Left lung (tissue), 10 donors: ENCODE results near the gene COX18. TPM values are rescaled to one million over a fixed set of nuclear protein-coding genes. Genes with fewer than 3 reads are reported as not detected.

ENCODE experiments used
- ATAC-seq: fragments of 200-7000 bp; cut with Tn5 transposase; one replicate; pipeline ENCODE4 v1.9.1; 2020; ENCODE audit warnings: moderate library complexity
- DNase-seq, 4 donors: peaks; one replicate each; pipeline ENCODE4 v3.0.0-alpha.2; 2013 to 2020
- H3K27ac ChIP-seq, 2 donors: fragments of 200-600 bp; sonication (generic) in 1 of 2; one replicate each; pipeline versions ENCODE4 v1.5.0 to v1.8.0; 2020 to 2021
- H3K27me3 ChIP-seq, 2 donors: fragments of 200-600 bp; sonication (generic) in 1 of 2; one replicate each; pipeline versions ENCODE4 v1.5.0 to v1.8.0; 2020 to 2021
- H3K36me3 ChIP-seq, 2 donors: fragments of 200-600 bp; sonication (generic) in 1 of 2; one replicate each; pipeline versions ENCODE4 v1.5.0 to v1.8.0; 2020 to 2021
- H3K4me1 ChIP-seq, 2 donors: fragments of 200-600 bp; one replicate each; pipeline ENCODE4 v1.8.0; 2021
- H3K4me3 ChIP-seq, 2 donors: fragments of 200-600 bp; sonication (generic) in 1 of 2; one replicate each; pipeline versions ENCODE4 v1.5.0 to v1.8.0; 2020 to 2021; ENCODE audit warnings: mild to moderate bottlenecking in 1 of 2
- H3K9me3 ChIP-seq, 2 donors: fragments of 200-600 bp; sonication (generic) in 1 of 2; one replicate each; pipeline versions ENCODE4 v1.5.0 to v1.8.0; 2020 to 2021
- intact Hi-C, 2 donors: fragments of 100-400 bp; cut with DNase I; formaldehyde crosslinking; loops; one replicate each; pipeline versions ENCODE4 v1.11.2 to v1.14.2; 2022
- polyA plus RNA-seq, 6 donors: library from polyadenylated mRNA; unstranded; fragments of 120-200 nt; gene quantifications; one replicate each; pipeline ENCODE4 v1.2.1, GENCODE V29; 2013; ENCODE audit not compliant: insufficient read length in 6 of 6
- total RNA-seq, 2 donors: library from RNA; stranded (reverse); fragmentation: NEBNext Ultra II Directional; extraction: Animal tissue kit (Norgen Biotek cat#: 25700); gene quantifications; one replicate each; pipeline ENCODE4 v1.2.1, GENCODE V29; 2021
- TF ChIP-seq, protein P1 (sequence below), 2 donors: fragments of 200-600 bp; sonication (generic) in 1 of 2; IDR thresholded peaks; one replicate each; pipeline versions ENCODE4 v1.5.0 to v1.8.0; 2021; ENCODE audit warnings: antibody characterized with exemption in 2 of 2
- donor health status: DM: no; HTN: yes; CAD: no.
- donor health status: DM: no; HTN: no; CAD: no.

COX18 gene
- total and polyA plus RNA-seq, 8 donors: 14.6 to 19.7 (median 17.4) TPM

DNA sequence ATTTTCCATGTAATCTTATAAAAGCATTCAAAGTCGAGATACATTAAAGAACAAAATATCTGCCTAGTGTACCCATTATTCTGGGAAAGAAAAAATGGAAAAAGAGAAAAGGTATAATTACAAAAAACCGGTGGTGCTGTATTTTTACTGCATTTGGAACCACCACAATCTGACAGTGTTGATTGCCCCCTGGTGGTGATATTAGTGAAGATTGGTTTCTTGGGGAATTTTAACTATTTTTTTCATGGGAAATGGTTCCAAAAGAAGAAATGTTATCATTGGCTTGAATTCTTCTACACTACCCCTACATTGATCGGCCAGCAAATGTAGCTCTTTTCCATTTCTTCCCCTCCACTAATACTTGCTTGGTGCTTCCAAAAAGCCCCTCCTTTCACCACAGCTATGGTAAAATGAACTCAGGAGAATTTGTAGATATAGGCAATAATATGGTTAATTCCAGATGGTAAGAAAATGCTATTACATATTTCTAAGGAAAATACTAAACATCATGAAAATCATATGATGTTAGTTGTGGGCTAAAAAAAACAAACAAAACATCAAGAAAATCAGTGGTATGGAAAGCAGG lies 50.0 kb downstream of the COX18 start:
- ATAC-seq (peak; percentile 57), DNase-seq (peak in 2 of 4 donors; percentile 27 to 49)
- no peaks in the 10 kb centered on the region for H3K27me3 ChIP-seq
- H3K27ac ChIP-seq: no peak overlapping the region
- no peak overlapping the region for H3K4me3 ChIP-seq
- TF ChIP-seq, protein P1, sequence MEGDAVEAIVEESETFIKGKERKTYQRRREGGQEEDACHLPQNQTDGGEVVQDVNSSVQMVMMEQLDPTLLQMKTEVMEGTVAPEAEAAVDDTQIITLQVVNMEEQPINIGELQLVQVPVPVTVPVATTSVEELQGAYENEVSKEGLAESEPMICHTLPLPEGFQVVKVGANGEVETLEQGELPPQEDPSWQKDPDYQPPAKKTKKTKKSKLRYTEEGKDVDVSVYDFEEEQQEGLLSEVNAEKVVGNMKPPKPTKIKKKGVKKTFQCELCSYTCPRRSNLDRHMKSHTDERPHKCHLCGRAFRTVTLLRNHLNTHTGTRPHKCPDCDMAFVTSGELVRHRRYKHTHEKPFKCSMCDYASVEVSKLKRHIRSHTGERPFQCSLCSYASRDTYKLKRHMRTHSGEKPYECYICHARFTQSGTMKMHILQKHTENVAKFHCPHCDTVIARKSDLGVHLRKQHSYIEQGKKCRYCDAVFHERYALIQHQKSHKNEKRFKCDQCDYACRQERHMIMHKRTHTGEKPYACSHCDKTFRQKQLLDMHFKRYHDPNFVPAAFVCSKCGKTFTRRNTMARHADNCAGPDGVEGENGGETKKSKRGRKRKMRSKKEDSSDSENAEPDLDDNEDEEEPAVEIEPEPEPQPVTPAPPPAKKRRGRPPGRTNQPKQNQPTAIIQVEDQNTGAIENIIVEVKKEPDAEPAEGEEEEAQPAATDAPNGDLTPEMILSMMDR (IDR thresholded peaks at IDR 0.05): peak; percentile 63 to 67
- intact Hi-C loops: loop anchor here in 1 of 2 donors (5.0 to 10.0 kb wide), 3 partner anchors 317 to 697 kb away; no protein-coding TSS in a partner anchor
- no peaks in the 10 kb centered on the region for H3K4me1 ChIP-seq
- no peaks in the 10 kb centered on the region for H3K36me3 ChIP-seq
- H3K9me3 ChIP-seq: no peaks in the 10 kb centered on the region

DNA sequence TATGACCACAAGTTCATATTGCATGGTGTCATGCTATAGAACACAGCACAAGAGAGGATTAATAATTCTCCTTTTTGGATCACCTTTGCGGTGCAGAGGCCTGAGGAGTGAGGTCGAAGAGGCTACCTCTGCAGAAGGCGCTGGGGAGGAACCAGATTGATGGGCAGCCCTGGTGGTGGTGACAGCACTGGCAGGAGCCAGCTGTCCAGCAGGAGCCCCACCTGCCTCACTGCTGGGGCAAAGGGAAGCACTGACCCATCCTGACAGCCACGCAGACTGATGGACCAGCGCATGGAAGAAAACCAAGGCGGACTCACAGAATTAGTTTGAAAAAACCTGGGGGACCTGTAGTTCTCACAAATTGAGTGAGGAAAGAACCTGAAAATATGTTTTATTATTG lies 50.9 kb downstream of the COX18 start:
- ATAC-seq (no peak), DNase-seq (peak in 1 of 4 donors; percentile 34)
- H3K27me3 ChIP-seq: no peaks in the 10 kb centered on the region
- no peak overlapping the region for H3K27ac ChIP-seq
- H3K4me1 ChIP-seq: no peaks in the 10 kb centered on the region
- intact Hi-C loops: loop anchor here in 1 of 2 donors (5.0 to 10.0 kb wide), 2 partner anchors 316 to 514 kb away; no protein-coding TSS in a partner anchor
- no peak overlapping the region for H3K4me3 ChIP-seq
- TF ChIP-seq, protein P1 (IDR thresholded peaks at IDR 0.05): no peak
- no peaks in the 10 kb centered on the region for H3K9me3 ChIP-seq
- no peaks in the 10 kb centered on the region for H3K36me3 ChIP-seq

DNA sequence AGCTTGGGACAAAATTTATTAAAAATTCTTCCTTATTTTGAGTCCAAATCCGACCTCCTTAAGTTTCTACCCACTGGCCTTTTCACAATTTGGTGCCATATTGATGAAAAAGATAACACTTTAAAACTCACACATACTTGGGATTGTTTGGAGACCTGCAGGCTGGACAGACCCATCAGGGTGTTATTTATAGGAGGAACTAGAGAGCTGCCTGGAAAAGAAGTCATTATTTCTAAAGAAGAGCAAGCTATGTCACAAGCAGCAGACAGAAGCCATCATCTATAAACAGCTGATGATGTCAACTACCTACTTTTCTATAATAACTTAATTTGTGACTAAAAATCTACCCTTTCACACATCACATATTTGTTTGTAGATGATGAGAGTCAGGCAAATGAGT lies 56.2 kb downstream of the COX18 start:
- ATAC-seq (no peak), DNase-seq (no peak)
- intact Hi-C loops: loop anchor here in 1 of 2 donors (10.0 kb wide), 1 partner anchor 509 kb away; no protein-coding TSS in a partner anchor
- no peaks in the 10 kb centered on the region for H3K36me3 ChIP-seq
- H3K9me3 ChIP-seq: peaks cover 0 to 10% of the 10 kb centered on the region in 2 donors
- no peak overlapping the region for H3K4me3 ChIP-seq
- TF ChIP-seq, protein P1 (IDR thresholded peaks at IDR 0.05): no peak
- H3K27me3 ChIP-seq: no peaks in the 10 kb centered on the region
- no peaks in the 10 kb centered on the region for H3K4me1 ChIP-seq
- H3K27ac ChIP-seq: no peak overlapping the region

DNA sequence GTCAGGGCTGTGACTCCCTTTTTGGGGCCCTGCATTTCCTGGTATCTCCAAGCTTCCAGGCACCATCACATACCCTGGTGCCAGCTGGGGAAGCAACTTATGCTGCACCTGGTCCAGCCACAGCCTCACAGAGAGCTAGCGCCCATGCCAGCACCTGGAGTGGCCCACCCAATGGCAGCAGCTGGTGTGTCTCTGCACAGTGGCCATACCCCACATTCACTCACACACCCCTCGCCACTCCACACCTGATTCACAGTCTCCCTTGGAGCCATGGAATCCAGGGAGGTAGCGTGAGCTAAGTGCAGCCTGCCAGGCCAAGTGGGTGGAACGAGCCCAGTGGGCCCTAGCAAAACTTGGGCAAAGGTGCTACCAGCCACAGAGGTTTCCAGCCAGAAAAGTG lies 56.8 kb downstream of the COX18 start:
- Histone ChIP-seq H3K9me3 (peaks cover 0 to 10% of the 10 kb centered on the region in 2 donors), H3K27ac (no peak overlapping the region), H3K4me3 (no peak overlapping the region), H3K27me3 (no peaks in the 10 kb centered on the region), H3K4me1 (no peaks in the 10 kb centered on the region), H3K36me3 (no peaks in the 10 kb centered on the region)
- TF ChIP-seq, protein P1 (IDR thresholded peaks at IDR 0.05): no peak
- intact Hi-C loops: loop anchor here in 1 of 2 donors (10.0 kb wide), 1 partner anchor 508 kb away; no protein-coding TSS in a partner anchor
- ATAC-seq (no peak), DNase-seq (peak in 1 of 4 donors; percentile 29)

DNA sequence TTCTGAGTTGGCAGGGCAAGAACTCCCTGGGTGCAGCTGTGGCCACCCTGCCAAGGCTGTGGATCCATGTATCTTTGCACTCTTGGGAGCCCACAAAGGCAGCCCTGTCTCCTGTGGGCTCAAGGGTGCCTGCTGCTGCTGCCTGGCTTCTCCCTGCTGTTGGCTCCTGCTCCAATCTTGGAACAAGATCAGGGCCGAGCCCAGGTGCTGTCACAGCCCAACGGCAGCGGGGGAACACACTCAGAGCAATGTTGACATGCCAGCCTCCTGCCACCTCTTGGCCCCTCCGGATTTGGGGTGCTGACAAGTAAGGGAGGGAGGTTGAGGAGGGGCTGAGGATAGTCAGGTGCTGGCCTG lies 57.9 kb downstream of the COX18 start:
- Histone ChIP-seq H3K36me3 (no peaks in the 10 kb centered on the region), H3K27me3 (no peaks in the 10 kb centered on the region), H3K4me1 (no peaks in the 10 kb centered on the region), H3K4me3 (no peak overlapping the region), H3K9me3 (peaks cover 0 to 10% of the 10 kb centered on the region in 2 donors), H3K27ac (no peak overlapping the region)
- intact Hi-C loops: loop anchor here in 1 of 2 donors (10.0 kb wide), 1 partner anchor 507 kb away; no protein-coding TSS in a partner anchor
- TF ChIP-seq, protein P1 (IDR thresholded peaks at IDR 0.05): no peak
- DNase-seq: peak in 1 of 4 donors; percentile 55
- no peak for ATAC-seq
